Large intestine (tissue), 12 donors: ENCODE data around the gene OBP2A. TPM values are rescaled to one million over a fixed set of nuclear protein-coding genes. Genes with fewer than 3 reads are reported as not detected.
A peak's percentile ranks its signal among the peaks of the same experiment; 100 is the strongest.
"Not testable (repeated sequence)": the region's sequence is repeated elsewhere in the genome, so short reads cannot be mapped to it uniquely, and the experiment has no call there.

Experiments used
- DNase-seq, 2 donors: peaks; one replicate each; pipeline versions ENCODE4 v3.0.0 to v3.0.0-alpha.2; 2013
- H3K27ac ChIP-seq: one replicate; pipeline ENCODE4 v1.5.1; 2013; ENCODE audit warnings: low read length
- H3K27me3 ChIP-seq: 2 replicates; pipeline ENCODE4 v1.6.1; 2013; ENCODE audit warnings: low read length; ENCODE audit not compliant: control insufficient read depth, insufficient read depth
- H3K36me3 ChIP-seq: 2 replicates; pipeline ENCODE4 v1.6.1; 2013; ENCODE audit warnings: low read length; ENCODE audit not compliant: control insufficient read depth, insufficient read depth
- H3K4me1 ChIP-seq: one replicate; pipeline ENCODE4 v1.6.1; 2013; ENCODE audit warnings: low read length; ENCODE audit not compliant: control insufficient read depth, insufficient read depth
- H3K4me3 ChIP-seq: one replicate; pipeline ENCODE4 v1.5.1; 2013; ENCODE audit warnings: low read length
- H3K9me3 ChIP-seq: one replicate; pipeline ENCODE4 v1.6.1; 2013; ENCODE audit warnings: mild to moderate bottlenecking, low read depth, low read length, moderate library complexity; ENCODE audit not compliant: control insufficient read depth
- WGBS: methylation state at CpG from one replicate; pipeline ENCODE4 v1.1.5; 2013; ENCODE audit warnings: low lambda C conversion rate; ENCODE audit not compliant: insufficient coverage; 5-methylcytosine and 5-hydroxymethylcytosine counted together
- long read RNA-seq, 11 donors: transcript quantifications; one replicate each; lab custom pipeline, GENCODE V29; 2026
- polyA plus RNA-seq: library from polyadenylated mRNA; unstranded; fragments of 120-200 nt; gene quantifications from one replicate; pipeline ENCODE4 v1.2.1, GENCODE V29; 2013

Gene OBP2A
- not detected for polyA plus RNA-seq
- long read RNA-seq, donor 1, result 0 reads
- long read RNA-seq, donor 2, result 0 reads
- long read RNA-seq, donor 3, result 0 reads
- long read RNA-seq, donor 4, result 0 reads
- long read RNA-seq, donor 5, result 0 reads
- long read RNA-seq, donor 6, result 0 reads
- long read RNA-seq, donor 7, result 0 reads
- long read RNA-seq, donor 8, result 0 reads
- long read RNA-seq, donor 9, result 0 reads
- long read RNA-seq, donor 10, result 0 reads
- long read RNA-seq, donor 11, result 0 reads

DNA sequence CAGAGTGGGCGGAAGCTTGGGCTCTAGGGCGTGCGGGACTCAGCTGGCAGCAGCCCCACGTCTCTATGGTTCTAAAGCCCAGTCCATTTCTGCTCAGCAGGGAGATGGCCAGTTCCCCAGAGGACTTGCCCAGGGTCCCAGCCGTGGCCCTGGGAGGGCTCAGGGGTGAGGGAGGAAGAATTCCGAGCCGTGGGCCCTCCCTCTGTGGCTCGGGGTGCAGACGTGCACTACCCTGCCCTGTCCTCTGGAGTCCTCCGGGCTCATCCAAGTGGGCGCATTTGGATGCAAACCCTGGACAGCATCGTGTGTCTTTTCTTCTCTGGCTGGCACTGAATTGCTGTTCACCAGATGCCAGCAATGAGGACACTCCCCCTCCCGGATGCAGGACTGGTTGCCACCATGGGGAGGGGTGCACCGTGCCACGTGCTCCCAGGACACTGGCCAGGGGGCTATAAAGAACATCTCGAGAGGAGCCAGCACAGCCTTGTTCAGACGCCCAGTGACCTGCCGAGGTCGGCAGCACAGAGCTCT lies at the start of gene OBP2A:
Gene OBP2A (plus strand): TSS at position 481 of the 531 bp plus-strand sequence. CDS start 55 bp downstream, outside the sequence.
- not testable (repeated sequence) for H3K27me3 ChIP-seq, H3K27ac ChIP-seq, H3K9me3 ChIP-seq, H3K4me1 ChIP-seq, H3K4me3 ChIP-seq, DNase-seq, H3K36me3 ChIP-seq
- no CpG with 5 or more reads among the region's 19 CpGs for WGBS

DNA sequence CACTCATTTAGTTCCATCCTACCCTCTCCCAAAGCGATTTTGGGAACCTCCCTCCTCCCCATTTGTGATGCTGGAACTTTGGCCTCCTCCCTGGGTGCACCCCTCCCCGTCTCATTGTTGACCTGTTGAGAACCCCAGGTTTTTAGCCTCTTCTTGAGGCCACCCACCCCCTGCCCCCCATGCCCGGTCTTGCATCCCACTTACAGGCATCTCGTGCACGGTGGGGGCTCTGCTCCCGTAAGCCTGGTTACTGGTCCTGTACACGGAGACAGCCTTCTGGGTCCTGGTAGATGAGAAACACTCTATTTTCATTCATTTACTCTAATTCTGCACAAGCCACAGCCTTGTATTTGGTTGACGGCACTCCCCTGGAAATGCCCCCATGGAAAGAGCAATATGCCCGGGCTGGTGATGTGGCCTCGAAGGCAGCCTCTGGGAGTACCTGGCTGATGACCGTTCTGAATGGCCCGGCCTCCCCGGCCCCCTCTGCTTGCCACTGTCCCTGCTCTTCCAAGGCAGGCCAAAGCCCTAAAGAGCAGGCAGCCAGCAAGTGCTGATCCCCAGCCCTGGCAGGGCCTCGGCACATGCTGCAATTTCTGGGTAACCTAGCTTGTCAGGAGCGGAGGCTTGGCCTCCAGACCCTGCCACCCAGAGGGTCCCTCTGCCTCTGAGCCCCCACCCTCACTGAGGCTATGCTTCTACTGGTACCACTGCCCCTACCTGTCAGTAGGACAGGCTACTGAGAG lies 47.4 kb upstream of the OBP2A start:
- no peak for DNase-seq
- Histone ChIP-seq H3K27ac (no peak overlapping the region), H3K4me3 (no peak overlapping the region), H3K27me3 (no peaks in the 10 kb centered on the region), H3K4me1 (peaks cover 10% of the 10 kb centered on the region), H3K9me3 (no peaks in the 10 kb centered on the region), H3K36me3 (peaks cover 17% of the 10 kb centered on the region)
- WGBS, result 88% methylated on average over 1 of the region's 15 CpGs

DNA sequence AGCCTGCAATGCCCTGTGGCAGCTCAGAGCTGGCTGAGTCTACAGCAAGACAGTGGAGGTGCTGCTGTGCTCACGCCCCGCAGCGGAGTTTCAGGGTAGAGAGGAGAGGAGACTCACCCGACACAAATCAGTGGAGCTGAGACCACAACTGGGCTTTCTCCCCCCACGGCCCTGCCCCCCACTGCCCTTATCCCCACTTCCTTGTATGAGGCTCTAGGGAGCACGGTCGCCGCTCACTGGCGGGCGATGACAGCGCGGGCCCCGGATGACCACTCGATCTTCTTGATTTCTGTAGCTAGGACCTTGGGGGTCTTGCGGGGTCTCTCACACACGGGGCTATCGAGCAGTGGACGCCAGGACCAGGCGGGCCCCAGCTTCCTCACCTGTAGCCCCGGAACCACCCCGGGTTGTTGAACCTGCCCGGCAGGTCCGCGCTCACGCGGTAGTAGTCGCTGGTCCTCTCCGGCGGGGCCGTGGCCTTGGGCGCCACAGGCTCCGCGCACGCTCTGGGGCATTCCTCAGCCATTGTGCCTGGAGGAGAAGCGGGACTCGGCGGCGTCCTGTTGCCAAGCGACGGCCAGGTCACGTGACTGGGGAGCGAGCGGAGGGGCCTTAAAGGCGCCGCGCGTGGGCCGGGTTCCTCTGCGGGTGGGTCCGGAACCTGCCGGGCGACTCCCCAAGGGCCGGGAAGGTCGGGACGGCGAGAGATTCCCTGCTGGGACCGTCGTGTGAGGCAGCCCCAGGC lies 46.4 kb upstream of the OBP2A start:
- peak; percentile 80 to 84 for DNase-seq
- H3K4me3 ChIP-seq, result peak overlapping the region; percentile 89
- WGBS, result no CpG with 5 or more reads among the region's 58 CpGs

DNA sequence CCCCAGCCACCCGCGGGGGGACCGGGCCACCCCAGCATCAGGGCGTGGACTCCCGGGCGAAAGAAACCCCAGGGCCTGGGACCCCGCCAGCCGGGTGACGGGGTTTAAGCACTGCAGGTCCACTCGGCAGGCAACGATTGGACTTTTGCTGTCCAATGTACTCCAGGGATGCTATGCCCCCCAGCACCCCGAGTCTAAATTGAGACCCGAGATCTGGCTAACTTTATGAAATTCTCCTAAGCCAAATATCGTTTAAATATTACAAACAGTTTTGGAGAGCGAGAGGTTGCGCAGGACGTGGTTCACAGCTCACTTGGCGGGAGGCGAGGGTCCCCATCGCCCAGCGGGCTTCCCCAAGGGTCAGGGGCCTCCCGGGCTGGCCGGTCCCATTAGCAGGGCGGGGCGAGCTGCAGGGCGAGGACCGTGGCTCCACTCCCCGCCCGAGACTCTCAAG lies 45.8 kb upstream of the OBP2A start:
- DNase-seq, result no peak

More for the DNA sequence above, 46.4 kb upstream of the OBP2A start:
- Histone ChIP-seq H3K27ac (peak overlapping the region; percentile 45), H3K4me1 (peaks cover 10% of the 10 kb centered on the region), H3K36me3 (peaks cover 27% of the 10 kb centered on the region), H3K9me3 (no peaks in the 10 kb centered on the region), H3K27me3 (no peaks in the 10 kb centered on the region)

DNA sequence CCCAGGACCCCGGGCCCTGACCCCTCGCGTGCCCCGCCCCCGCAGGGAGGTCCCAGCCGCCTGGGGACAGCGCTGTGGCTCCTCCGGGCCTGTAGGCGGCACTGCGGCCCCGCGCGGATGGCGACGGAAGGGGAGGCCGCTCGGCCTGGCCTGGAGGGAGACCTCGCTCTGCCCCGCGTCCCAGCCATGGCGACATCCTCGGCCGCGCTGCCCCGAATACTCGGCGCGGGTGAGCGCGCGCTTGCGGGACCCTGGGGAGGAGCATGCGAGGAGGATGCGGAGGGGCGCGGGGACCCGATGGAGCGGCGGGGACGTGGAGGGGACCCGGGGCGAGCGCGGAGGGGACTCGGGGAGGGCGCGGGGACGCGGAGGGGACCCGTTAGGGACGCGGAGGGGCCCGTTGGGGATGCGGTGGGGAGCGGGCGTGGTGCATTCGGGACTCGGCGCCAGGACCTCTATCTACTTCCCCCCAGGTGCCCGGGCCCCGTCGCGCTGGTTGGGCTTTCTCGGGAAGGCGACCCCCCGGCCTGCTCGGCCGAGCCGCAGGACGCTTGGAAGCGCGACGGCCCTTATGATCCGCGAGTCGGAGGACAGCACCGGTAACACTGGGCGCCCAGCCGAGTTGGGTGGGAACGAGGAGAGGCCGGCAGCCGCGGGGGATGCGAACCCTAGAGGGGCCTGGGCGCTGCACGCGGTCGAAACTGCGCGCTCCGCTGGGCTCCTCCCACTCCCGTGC lies 45.2 kb upstream of the OBP2A start, which contains the start of gene MRPS2:
Gene MRPS2 (plus strand): TSS at position 158 of the 736 bp plus-strand sequence. CDS start 29 bp downstream, at position 187.
- WGBS, result no CpG with 5 or more reads among the region's 92 CpGs
- H3K36me3 ChIP-seq, result peaks cover 35% of the 10 kb centered on the region
- no peaks in the 10 kb centered on the region for H3K9me3 ChIP-seq
- DNase-seq, result peak; percentile 86 to 88
- peaks cover 10% of the 10 kb centered on the region for H3K4me1 ChIP-seq
- H3K27me3 ChIP-seq, result no peaks in the 10 kb centered on the region
- H3K27ac ChIP-seq, result peak within 1 kb of the TSS; percentile 45
- peak within 1 kb of the TSS; percentile 89 for H3K4me3 ChIP-seq

More for the DNA sequence above, 45.8 kb upstream of the OBP2A start:
- H3K27me3 ChIP-seq, result no peaks in the 10 kb centered on the region
- H3K27ac ChIP-seq, result peak overlapping the region; percentile 45
- peaks cover 32% of the 10 kb centered on the region for H3K36me3 ChIP-seq
- no peaks in the 10 kb centered on the region for H3K9me3 ChIP-seq
- H3K4me1 ChIP-seq, result peaks cover 10% of the 10 kb centered on the region
- peak overlapping the region; percentile 89 for H3K4me3 ChIP-seq
- WGBS, result no CpG with 5 or more reads among the region's 29 CpGs

DNA sequence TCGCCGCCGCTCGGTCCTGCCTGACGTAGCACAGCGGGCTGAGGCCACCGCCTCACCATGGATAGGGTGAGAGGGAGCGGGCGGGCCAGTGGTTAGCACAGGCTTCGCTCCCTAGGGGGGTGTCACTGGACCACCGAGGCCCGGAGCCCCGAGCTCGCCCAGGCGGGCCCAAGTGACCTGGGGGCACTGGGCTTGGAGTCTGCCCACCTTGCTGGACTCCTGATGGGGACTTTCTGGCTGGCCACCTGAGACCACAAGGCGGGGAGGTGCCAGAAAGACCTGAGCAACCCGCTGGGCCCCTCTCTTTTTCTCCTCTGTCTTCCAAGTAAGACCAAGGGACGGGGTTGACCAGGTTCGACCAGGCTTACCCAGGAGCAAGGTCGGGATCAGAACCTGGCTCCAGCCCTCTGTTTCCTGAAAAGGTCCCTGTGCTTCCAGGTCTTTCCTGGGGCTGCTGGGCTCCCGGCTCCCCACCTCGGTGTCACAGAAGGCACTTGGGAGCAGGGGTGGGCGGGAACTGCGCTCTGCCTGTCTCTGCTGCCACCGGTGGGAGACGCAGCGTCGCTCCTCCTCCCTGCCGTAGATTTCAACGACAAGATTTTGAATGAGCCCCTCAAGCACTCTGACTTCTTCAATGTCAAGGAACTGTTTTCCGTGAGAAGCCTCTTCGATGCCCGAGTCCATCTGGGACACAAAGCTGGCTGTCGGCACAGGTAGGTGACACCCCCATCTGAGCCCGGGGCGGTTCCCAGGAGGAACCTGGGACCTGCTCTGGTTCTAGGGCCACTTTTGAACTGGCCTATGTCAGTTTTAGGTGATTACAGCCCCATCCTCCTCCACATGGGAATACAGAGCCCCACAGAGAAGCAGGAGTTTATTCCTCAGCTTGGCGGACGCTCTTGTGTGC lies 44.4 kb upstream of the OBP2A start:
- H3K27ac ChIP-seq, result no peak overlapping the region
- peaks cover 35% of the 10 kb centered on the region for H3K36me3 ChIP-seq
- peak in 1 of 2 donors; percentile 63 for DNase-seq
- H3K9me3 ChIP-seq, result no peaks in the 10 kb centered on the region
- H3K4me1 ChIP-seq, result peaks cover 10% of the 10 kb centered on the region
- peak overlapping the region; percentile 89 for H3K4me3 ChIP-seq
- WGBS, result no CpG with 5 or more reads among the region's 38 CpGs
- H3K27me3 ChIP-seq, result no peaks in the 10 kb centered on the region

GRCh38 chr9:135502168-135502872 lies 43.6 kb upstream of the OBP2A start:
- H3K27me3 ChIP-seq, result no peaks in the 10 kb centered on the region
- no peak overlapping the region for H3K27ac ChIP-seq
- H3K9me3 ChIP-seq, result no peaks in the 10 kb centered on the region
- WGBS, result no CpG with 5 or more reads among the region's 15 CpGs
- H3K36me3 ChIP-seq, result peaks cover 35% of the 10 kb centered on the region
- H3K4me1 ChIP-seq, result peaks cover 10% of the 10 kb centered on the region
- no peak for DNase-seq
- no peak overlapping the region for H3K4me3 ChIP-seq

DNA sequence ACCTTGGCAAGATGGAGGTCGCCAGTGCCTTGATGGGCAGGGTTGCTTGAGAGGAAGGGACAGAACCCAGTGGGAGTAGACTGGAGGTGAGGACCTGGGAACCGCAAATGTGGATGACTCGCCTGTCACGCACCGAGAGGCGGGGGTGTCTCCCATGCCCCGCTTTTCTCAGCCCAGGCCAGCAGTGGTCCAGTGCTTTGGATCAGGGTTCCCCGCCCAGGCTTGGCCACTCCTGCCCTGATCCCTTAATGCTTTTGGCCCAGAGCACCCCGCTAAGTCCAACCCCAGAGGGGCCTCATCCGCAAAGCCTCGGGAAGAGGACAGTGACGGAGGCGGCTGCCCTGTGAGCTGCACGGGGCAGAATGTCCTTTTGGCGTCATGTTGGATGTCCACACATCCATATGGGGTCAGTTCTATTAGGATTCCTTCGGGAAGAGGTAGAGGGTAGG lies 43.0 kb upstream of the OBP2A start:
- Histone ChIP-seq H3K27me3 (no peaks in the 10 kb centered on the region), H3K27ac (no peak overlapping the region), H3K4me3 (no peak overlapping the region), H3K36me3 (peaks cover 35% of the 10 kb centered on the region), H3K4me1 (peaks cover 10% of the 10 kb centered on the region), H3K9me3 (no peaks in the 10 kb centered on the region)
- WGBS, result no CpG with 5 or more reads among the region's 16 CpGs
- DNase-seq, result no peak
